Measurements from ENCODE around the gene SLMAP. TPM values are rescaled to one million over a fixed set of nuclear protein-coding genes. Genes with fewer than 3 reads are reported as not detected.
"Not testable (repeated sequence)": the region's sequence is repeated elsewhere in the genome, so short reads cannot be mapped to it uniquely, and the experiment has no call there.

Gene SLMAP
- total RNA-seq, 2 donors from 2014 or later: 221 to 239 TPM

DNA sequence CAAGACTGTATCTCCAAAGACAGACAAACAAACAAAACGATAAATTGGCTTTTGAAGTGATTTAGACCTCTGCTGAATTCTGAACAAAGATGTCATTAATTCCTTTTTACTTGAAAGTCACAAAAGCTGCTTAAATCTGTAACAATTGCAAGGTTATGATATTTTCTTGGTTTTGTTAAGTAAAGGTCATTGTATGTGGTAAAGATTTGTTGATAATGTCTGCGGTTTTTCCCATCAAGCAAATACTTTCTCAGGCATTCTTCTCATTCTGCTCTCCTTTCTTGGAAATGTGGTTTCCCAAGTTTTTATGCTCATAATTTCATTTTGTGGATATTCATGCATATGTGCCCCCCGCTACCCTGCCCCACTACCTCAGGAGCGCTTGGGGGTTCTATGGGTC, 116.5 kb downstream of the SLMAP start:
- Histone ChIP-seq H3K27me3 (replicated peaks; ENCODE audit: insufficient read depth) (no peaks in the 10 kb centered on the region), H3K36me3 (no peaks in the 10 kb centered on the region), H3K4me3 (no peak overlapping the region), H3K4me1 (ENCODE audit: control insufficient read depth in 1 of 2, low read depth in 2 of 2) (peaks cover 3 to 16% of the 10 kb centered on the region in 2 donors), H3K27ac (no peak overlapping the region), H3K9me3 (no peaks in the 10 kb centered on the region)
- ATAC-seq (ENCODE audit: insufficient number of reproducible peaks, low FRiP score, low read depth) (no peak), DNase-seq (ENCODE audit: low spot score) (no peak)
- TF ChIP-seq CTCF (IDR thresholded peaks at IDR 0.05): no peak

DNA sequence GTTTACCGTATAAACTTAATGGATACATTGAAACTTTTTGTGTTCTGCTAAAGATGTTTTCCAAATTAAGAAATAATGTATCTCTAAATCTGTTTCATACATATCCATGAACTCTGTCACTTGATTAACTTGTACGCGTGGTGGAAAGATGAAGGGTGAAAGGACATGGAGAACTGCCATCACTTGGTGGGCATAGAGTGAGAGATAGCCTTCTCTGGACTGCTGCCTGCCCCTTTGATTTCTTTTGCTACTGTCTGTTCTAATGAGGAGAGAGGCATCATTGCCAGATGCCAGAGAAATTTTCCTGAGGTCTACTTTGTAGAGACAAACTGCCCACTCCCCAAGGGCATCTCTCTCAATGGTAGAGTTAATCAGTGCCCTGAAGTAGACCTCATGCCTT, 120.5 kb downstream of the SLMAP start:
- H3K4me1 ChIP-seq (ENCODE audit: control insufficient read depth in 1 of 2, low read depth in 2 of 2): peaks cover 10 to 32% of the 10 kb centered on the region in 2 donors
- H3K9me3 ChIP-seq: no peaks in the 10 kb centered on the region
- no peaks in the 10 kb centered on the region for H3K27me3 ChIP-seq (replicated peaks; ENCODE audit: insufficient read depth)
- no peak for DNase-seq (ENCODE audit: low spot score)
- ATAC-seq (ENCODE audit: insufficient number of reproducible peaks, low FRiP score, low read depth): no peak
- no peak overlapping the region for H3K4me3 ChIP-seq
- no peak for TF ChIP-seq CTCF (IDR thresholded peaks at IDR 0.05)
- H3K27ac ChIP-seq: peak overlapping the region; percentile 15 to 68
- no peaks in the 10 kb centered on the region for H3K36me3 ChIP-seq

DNA sequence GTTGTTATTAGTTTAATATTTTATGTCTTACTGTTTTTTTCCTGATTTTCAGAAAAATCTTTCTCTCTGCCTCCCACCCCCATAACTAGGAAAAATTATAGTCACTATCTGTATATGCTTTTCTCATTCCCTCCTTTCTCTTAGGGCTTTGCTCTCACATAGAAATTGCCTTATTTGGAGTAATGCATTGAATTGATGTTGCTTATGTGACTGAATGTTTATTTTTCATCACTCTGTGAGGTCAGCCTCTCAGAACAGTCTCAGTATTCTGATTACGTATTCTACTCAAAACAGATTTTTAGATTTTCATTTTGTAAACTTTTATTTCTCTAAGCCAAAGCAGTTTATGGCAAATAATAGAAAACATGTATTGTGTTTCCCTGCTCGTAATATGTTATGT, 121.0 kb downstream of the SLMAP start:
- no peak for TF ChIP-seq CTCF (IDR thresholded peaks at IDR 0.05)
- ATAC-seq (ENCODE audit: insufficient number of reproducible peaks, low FRiP score, low read depth) (no peak), DNase-seq (ENCODE audit: low spot score) (no peak)
- Histone ChIP-seq H3K27ac (peak overlapping the region; percentile 15 to 68), H3K9me3 (no peaks in the 10 kb centered on the region), H3K27me3 (replicated peaks; ENCODE audit: insufficient read depth) (no peaks in the 10 kb centered on the region), H3K4me3 (no peak overlapping the region), H3K4me1 (ENCODE audit: control insufficient read depth in 1 of 2, low read depth in 2 of 2) (peaks cover 10 to 32% of the 10 kb centered on the region in 2 donors), H3K36me3 (no peaks in the 10 kb centered on the region)

- not testable (repeated sequence) for H3K4me3 ChIP-seq; DNase-seq (ENCODE audit: low spot score); ATAC-seq (ENCODE audit: insufficient number of reproducible peaks, low FRiP score, low read depth); H3K27me3 ChIP-seq (replicated peaks; ENCODE audit: insufficient read depth); H3K36me3 ChIP-seq; H3K9me3 ChIP-seq; H3K4me1 ChIP-seq (ENCODE audit: control insufficient read depth in 1 of 2, low read depth in 2 of 2); H3K27ac ChIP-seq
These were observed 128.3 kb downstream of the SLMAP start for GRCh38 chr3:57884436-57884835.

GRCh38 chr3:57889807-57890206, 133.7 kb downstream of the SLMAP start:
- ATAC-seq (ENCODE audit: insufficient number of reproducible peaks, low FRiP score, low read depth) (peak; percentile 79), DNase-seq (ENCODE audit: low spot score) (no peak)
- no peaks in the 10 kb centered on the region for H3K9me3 ChIP-seq
- no peaks in the 10 kb centered on the region for H3K27me3 ChIP-seq (replicated peaks; ENCODE audit: insufficient read depth)
- H3K4me1 ChIP-seq (ENCODE audit: control insufficient read depth in 1 of 2, low read depth in 2 of 2): peaks cover 12 to 36% of the 10 kb centered on the region in 2 donors
- peak overlapping the region; percentile 78 for H3K4me3 ChIP-seq
- H3K36me3 ChIP-seq: no peaks in the 10 kb centered on the region
- no peak for TF ChIP-seq CTCF (IDR thresholded peaks at IDR 0.05)
- peak overlapping the region; percentile 93 to 95 for H3K27ac ChIP-seq

- H3K27me3 ChIP-seq (replicated peaks; ENCODE audit: insufficient read depth): no peaks in the 10 kb centered on the region
- no peaks in the 10 kb centered on the region for H3K36me3 ChIP-seq
- DNase-seq (ENCODE audit: low spot score) (no peak), ATAC-seq (ENCODE audit: insufficient number of reproducible peaks, low FRiP score, low read depth) (peak; percentile 32)
- peaks cover 21 to 47% of the 10 kb centered on the region in 2 donors for H3K4me1 ChIP-seq (ENCODE audit: control insufficient read depth in 1 of 2, low read depth in 2 of 2)
- H3K27ac ChIP-seq: peak overlapping the region; percentile 93 to 95
- H3K9me3 ChIP-seq: no peaks in the 10 kb centered on the region
- TF ChIP-seq CTCF (IDR thresholded peaks at IDR 0.05): no peak
- peak overlapping the region; percentile 78 for H3K4me3 ChIP-seq
These were observed 134.8 kb downstream of the SLMAP start for GRCh38 chr3:57890874-57891273.
